ENCODE measurements around the gene ITSN2.

- no peak for TF ChIP-seq CTCF (IDR thresholded peaks at IDR 0.05 in 8 of 11, conservative IDR thresholded peaks at IDR 0.05 in 3 of 11)
- TF ChIP-seq POLR2A (IDR thresholded peaks at IDR 0.05): no peak
- TF ChIP-seq POLR2AphosphoS5 (IDR thresholded peaks at IDR 0.05): no peak
Measured at GRCh38 chr2:24247164-24247563, 113.2 kb downstream of the ITSN2 start.
